Measurements from ENCODE around the gene RASGEF1B. TPM values are rescaled to one million over a fixed set of nuclear protein-coding genes. Genes with fewer than 3 reads are reported as not detected.

Gene RASGEF1B
- total RNA-seq, 1 donor from 2014 or later = 7.2 TPM

DNA sequence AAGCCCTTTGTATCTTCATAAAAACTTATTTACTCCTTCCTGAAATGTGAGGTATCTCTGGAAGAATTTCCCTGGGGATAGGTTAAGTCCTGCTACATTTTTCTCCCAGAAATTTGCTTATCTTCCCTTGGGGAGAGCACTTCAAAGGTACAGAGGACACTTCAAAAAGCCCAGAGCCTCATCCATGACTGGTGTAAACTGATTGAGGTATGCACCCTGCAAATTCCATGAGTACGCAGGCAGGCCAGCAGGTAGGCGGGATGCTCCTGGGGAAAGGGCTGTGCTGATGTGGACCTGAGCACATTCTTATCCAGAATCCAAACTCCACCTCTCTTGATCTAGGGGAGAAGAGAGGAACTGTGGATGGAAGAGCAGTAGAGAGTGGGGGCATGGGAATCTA, 26.3 kb upstream of the RASGEF1B start:
- H3K27me3 Mint-ChIP-seq (ENCODE audit: low read depth) = peaks cover 2% of the 10 kb centered on the region
- no peaks in the 10 kb centered on the region for H3K36me3 Mint-ChIP-seq
- peak overlapping the region; percentile 21 for H3K27ac Mint-ChIP-seq
- TF ChIP-seq, protein P1, sequence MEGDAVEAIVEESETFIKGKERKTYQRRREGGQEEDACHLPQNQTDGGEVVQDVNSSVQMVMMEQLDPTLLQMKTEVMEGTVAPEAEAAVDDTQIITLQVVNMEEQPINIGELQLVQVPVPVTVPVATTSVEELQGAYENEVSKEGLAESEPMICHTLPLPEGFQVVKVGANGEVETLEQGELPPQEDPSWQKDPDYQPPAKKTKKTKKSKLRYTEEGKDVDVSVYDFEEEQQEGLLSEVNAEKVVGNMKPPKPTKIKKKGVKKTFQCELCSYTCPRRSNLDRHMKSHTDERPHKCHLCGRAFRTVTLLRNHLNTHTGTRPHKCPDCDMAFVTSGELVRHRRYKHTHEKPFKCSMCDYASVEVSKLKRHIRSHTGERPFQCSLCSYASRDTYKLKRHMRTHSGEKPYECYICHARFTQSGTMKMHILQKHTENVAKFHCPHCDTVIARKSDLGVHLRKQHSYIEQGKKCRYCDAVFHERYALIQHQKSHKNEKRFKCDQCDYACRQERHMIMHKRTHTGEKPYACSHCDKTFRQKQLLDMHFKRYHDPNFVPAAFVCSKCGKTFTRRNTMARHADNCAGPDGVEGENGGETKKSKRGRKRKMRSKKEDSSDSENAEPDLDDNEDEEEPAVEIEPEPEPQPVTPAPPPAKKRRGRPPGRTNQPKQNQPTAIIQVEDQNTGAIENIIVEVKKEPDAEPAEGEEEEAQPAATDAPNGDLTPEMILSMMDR (IDR thresholded peaks at IDR 0.05; ENCODE audit: unreplicated experiment) = no peak
- no peaks in the 10 kb centered on the region for H3K9me3 Mint-ChIP-seq
- no peak overlapping the region for H3K4me3 Mint-ChIP-seq
- peaks cover 36% of the 10 kb centered on the region for H3K4me1 Mint-ChIP-seq
- no peak for DNase-seq (ENCODE audit: low spot score in 2 of 2, unreplicated experiment in 2 of 2)

DNA sequence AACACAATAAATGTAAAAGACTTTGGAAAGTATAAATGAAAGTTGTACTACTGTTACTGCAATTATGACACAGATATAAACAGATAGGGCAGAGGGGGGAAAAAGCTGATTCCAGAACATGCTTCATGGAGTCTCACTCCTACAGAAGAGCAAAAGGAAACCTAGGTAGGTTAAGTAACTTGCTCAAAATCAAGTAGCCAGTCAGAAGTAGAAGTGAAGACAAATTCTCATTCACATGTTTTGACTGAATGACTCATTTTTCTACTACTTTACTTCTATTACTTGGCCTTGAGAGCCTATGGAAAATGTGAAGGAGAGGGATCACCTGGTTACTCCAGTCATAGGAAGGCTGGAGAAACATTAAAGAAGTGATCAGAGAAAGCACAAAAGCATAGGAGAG, 23.6 kb upstream of the RASGEF1B start:
- H3K27me3 Mint-ChIP-seq (ENCODE audit: low read depth) = no peaks in the 10 kb centered on the region
- H3K9me3 Mint-ChIP-seq = peaks cover 11% of the 10 kb centered on the region
- TF ChIP-seq, protein P1 (IDR thresholded peaks at IDR 0.05; ENCODE audit: unreplicated experiment) = no peak
- no peak overlapping the region for H3K27ac Mint-ChIP-seq
- peaks cover 34% of the 10 kb centered on the region for H3K4me1 Mint-ChIP-seq
- H3K36me3 Mint-ChIP-seq = peaks cover 4% of the 10 kb centered on the region
- no peak overlapping the region for H3K4me3 Mint-ChIP-seq
- no peak for DNase-seq (ENCODE audit: low spot score in 2 of 2, unreplicated experiment in 2 of 2)

DNA sequence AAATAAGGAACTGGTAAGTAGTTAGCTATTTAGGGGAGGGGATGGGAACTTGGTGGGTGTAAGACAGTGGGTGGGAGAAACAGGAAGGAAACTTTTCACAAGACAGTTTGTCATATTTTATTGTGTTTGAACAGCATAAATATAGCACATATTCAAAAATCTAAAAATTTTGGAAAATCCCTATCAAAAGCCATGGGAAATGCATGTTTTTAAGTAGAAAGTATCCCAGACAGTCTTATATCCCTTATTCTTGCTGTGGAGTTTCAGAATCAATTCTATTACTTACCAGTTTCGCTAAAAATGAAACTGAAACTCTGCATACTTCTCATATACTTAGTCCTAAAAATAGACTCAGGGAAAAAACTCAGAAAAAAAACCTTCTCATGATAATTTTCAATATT, 22.3 kb upstream of the RASGEF1B start:
- no peak for DNase-seq (ENCODE audit: low spot score in 2 of 2, unreplicated experiment in 2 of 2)
- Mint-ChIP-seq H3K27me3 (ENCODE audit: low read depth) (no peaks in the 10 kb centered on the region), H3K27ac (peak overlapping the region; percentile 91), H3K9me3 (peaks cover 11% of the 10 kb centered on the region), H3K4me3 (no peak overlapping the region), H3K4me1 (peaks cover 27% of the 10 kb centered on the region), H3K36me3 (peaks cover 4% of the 10 kb centered on the region)
- TF ChIP-seq, protein P1 (IDR thresholded peaks at IDR 0.05; ENCODE audit: unreplicated experiment) = no peak

DNA sequence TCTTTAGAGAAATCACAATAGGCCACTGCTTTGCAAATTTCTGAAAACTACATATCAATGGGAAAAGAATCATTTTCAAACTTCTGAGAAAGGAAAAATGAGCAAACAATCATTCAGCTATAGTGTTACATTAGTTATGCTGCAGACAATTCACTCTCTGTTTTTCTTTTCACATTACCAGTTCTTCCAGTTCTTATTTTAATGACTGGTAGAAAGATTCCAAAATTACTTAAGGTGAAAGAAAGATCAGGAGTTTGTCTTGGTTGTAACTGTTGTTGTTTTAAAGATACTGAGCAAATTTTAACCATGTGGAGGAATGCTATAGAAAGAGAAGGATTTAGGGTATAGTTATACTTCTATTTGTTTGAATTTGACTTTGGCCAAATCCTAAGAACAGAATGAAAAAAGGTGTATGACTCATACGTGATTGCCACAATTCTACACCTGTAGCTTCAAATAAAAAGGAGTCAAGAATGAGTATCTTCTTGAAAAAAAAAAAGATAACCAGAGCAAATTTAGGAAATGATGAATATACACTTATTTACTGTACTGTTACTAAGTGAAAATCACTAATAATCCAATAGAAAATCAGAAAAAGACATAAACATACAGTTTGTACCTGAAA, 21.0 kb upstream of the RASGEF1B start:
- Mint-ChIP-seq H3K36me3 (peaks cover 4% of the 10 kb centered on the region), H3K27me3 (ENCODE audit: low read depth) (no peaks in the 10 kb centered on the region), H3K4me1 (peaks cover 16% of the 10 kb centered on the region), H3K27ac (peak overlapping the region; percentile 84), H3K4me3 (no peak overlapping the region), H3K9me3 (peaks cover 17% of the 10 kb centered on the region)
- TF ChIP-seq, protein P1 (IDR thresholded peaks at IDR 0.05; ENCODE audit: unreplicated experiment) = no peak
- no peak for DNase-seq (ENCODE audit: low spot score in 2 of 2, unreplicated experiment in 2 of 2)

DNA sequence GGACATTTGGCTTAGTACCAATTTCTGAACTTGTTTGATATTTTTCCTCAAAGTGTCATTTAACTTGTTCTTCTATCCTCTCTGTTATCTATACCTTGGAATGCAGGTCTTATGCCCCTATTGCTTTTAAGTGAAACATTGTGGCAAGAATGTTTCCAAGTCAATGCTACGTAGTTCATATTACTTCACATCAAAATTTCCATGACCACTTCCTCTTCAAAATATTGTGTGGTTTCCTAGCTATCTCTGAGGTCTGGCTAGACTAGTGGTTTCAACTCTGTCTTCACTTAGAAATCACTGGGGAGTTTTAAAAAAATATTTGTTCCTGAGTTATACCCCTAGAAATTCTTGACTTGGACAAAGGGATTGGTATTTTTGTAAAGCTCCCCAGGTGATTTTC, 20.2 kb upstream of the RASGEF1B start:
- H3K4me1 Mint-ChIP-seq = peaks cover 11% of the 10 kb centered on the region
- DNase-seq (ENCODE audit: low spot score in 2 of 2, unreplicated experiment in 2 of 2) = no peak
- H3K9me3 Mint-ChIP-seq = peaks cover 18% of the 10 kb centered on the region
- TF ChIP-seq, protein P1 (IDR thresholded peaks at IDR 0.05; ENCODE audit: unreplicated experiment) = no peak
- H3K27ac Mint-ChIP-seq = no peak overlapping the region
- H3K27me3 Mint-ChIP-seq (ENCODE audit: low read depth) = no peaks in the 10 kb centered on the region
- H3K36me3 Mint-ChIP-seq = peaks cover 4% of the 10 kb centered on the region
- H3K4me3 Mint-ChIP-seq = no peak overlapping the region
